Prostate gland (tissue), 2 donors: Measurements from ENCODE around the gene SLC22A3.
"Not testable (repeated sequence)": the region's sequence is repeated elsewhere in the genome, so short reads cannot be mapped to it uniquely, and the experiment has no call there.

Experiments used
- CTCF ChIP-seq, 4 experiments: fragments of 200-600 bp in 2 of 4; fragments of 450-650 bp in 2 of 4; sonication (generic) in 2 of 4; IDR thresholded peaks; 1 replicate in 3 of 4; 2 replicates in 1 of 4; pipeline ENCODE4 v1.5.1; 2016 to 2019; ENCODE audit warnings: antibody characterized with exemption in 4 of 4, mild to moderate bottlenecking in 2 of 4, moderate library complexity in 2 of 4
- POLR2AphosphoS5 ChIP-seq: sonication (generic); formaldehyde crosslinking; IDR thresholded peaks from one replicate; pipeline ENCODE4 v1.6.1; 2017; ENCODE audit warnings: antibody characterized with exemption

GRCh38 chr6:160477072-160477471 lies 128.9 kb downstream of the SLC22A3 start:
- TF ChIP-seq POLR2AphosphoS5; CTCF (IDR thresholded peaks at IDR 0.05): not testable (repeated sequence)
